Breast epithelium (tissue), 4 donors: ENCODE results near the gene PPP1R7. TPM values are rescaled to one million over a fixed set of nuclear protein-coding genes. Genes with fewer than 3 reads are reported as not detected.

ENCODE experiments used
- DNase-seq, 2 donors: peaks; one replicate each; pipeline ENCODE4 v3.0.0-alpha.2; 2019; ENCODE audit warnings: low spot score in 2 of 2
- H3K27ac ChIP-seq, 2 donors: fragments of 200-600 bp; sonication (generic) in 1 of 2; one replicate each; pipeline ENCODE4 v1.5.1; 2016 to 2019; ENCODE audit warnings: mild to moderate bottlenecking in 1 of 2
- H3K27me3 ChIP-seq, 2 donors: fragments of 200-600 bp; sonication (generic) in 1 of 2; one replicate each; pipeline versions ENCODE4 v1.5.1 to v1.6.0; 2017 to 2019; ENCODE audit warnings: control low read depth in 1 of 2, mild to moderate bottlenecking in 1 of 2
- H3K36me3 ChIP-seq: fragments of 200-600 bp; one replicate; pipeline ENCODE4 v1.5.1; 2019
- H3K4me1 ChIP-seq, 2 donors: fragments of 200-600 bp; sonication (generic); one replicate each; pipeline ENCODE4 v1.5.1; 2016 to 2019; ENCODE audit warnings: control low read depth in 1 of 2
- H3K4me3 ChIP-seq, 3 donors: fragments of 200-600 bp; sonication (generic); 1 replicate in 2 of 3; 2 replicates in 1 of 3; pipeline ENCODE4 v1.5.1; 2016 to 2019; ENCODE audit warnings: mild to moderate bottlenecking in 3 of 3, moderate library complexity in 2 of 3
- H3K9me3 ChIP-seq, 2 donors: fragments of 200-600 bp; sonication (generic) in 1 of 2; one replicate each; pipeline ENCODE4 v1.5.1; 2016 to 2019; ENCODE audit warnings: control low read depth in 1 of 2
- CTCF ChIP-seq, 3 donors: fragments of 450-650 bp; IDR thresholded peaks; one replicate each; pipeline ENCODE4 v1.5.1; 2016 to 2017; ENCODE audit warnings: antibody characterized with exemption in 3 of 3, mild to moderate bottlenecking in 3 of 3, moderate library complexity in 3 of 3
- POLR2A ChIP-seq: fragments of 450-650 bp; IDR thresholded peaks from one replicate; pipeline ENCODE4 v1.6.1; 2016; ENCODE audit warnings: antibody characterized with exemption, mild to moderate bottlenecking, moderate library complexity
- POLR2AphosphoS5 ChIP-seq, 3 donors: sonication (generic); formaldehyde crosslinking; IDR thresholded peaks; one replicate each; pipeline ENCODE4 v1.6.1; 2017; ENCODE audit warnings: antibody characterized with exemption in 3 of 3
- intact Hi-C: fragments of 100-400 bp; cut with DNase I; formaldehyde crosslinking; loops from one replicate; pipeline ENCODE4 v1.15.1; 2023; ENCODE audit warnings: low total_unique reads
- total RNA-seq, 3 donors: library from RNA; depleted of rRNA; stranded (reverse); fragments of >200 nt; gene quantifications; one replicate each; pipeline ENCODE4 v1.1.0, GENCODE V29; 2016

The PPP1R7 gene
- total RNA-seq, 3 donors from 2014 or later, result 39.4 to 50.9 (median 43.6) TPM

- no peak overlapping the region for H3K27ac ChIP-seq
- H3K36me3 ChIP-seq, result peaks cover 12% of the 10 kb centered on the region
- no peak for DNase-seq
- peaks cover 3 to 7% of the 10 kb centered on the region in 2 donors for H3K4me1 ChIP-seq
- no peak overlapping the region for H3K4me3 ChIP-seq
- no peaks in the 10 kb centered on the region for H3K27me3 ChIP-seq
- H3K9me3 ChIP-seq, result no peaks in the 10 kb centered on the region
- TF ChIP-seq POLR2A (no peak), CTCF (IDR thresholded peaks at IDR 0.05) (no peak), POLR2AphosphoS5 (IDR thresholded peaks at IDR 0.05) (no peak)
- intact Hi-C loops, result no loop called here
These were observed 74.7 kb downstream of the PPP1R7 start for GRCh38 chr2:241224851-241225438.

GRCh38 chr2:241225545-241225944 lies 75.3 kb downstream of the PPP1R7 start:
- H3K27ac ChIP-seq, result no peak overlapping the region
- intact Hi-C loops, result no loop called here
- H3K4me1 ChIP-seq, result peaks cover 3 to 7% of the 10 kb centered on the region in 2 donors
- no peak for DNase-seq
- TF ChIP-seq POLR2AphosphoS5 (IDR thresholded peaks at IDR 0.05) (no peak), CTCF (IDR thresholded peaks at IDR 0.05) (no peak), POLR2A (no peak)
- no peaks in the 10 kb centered on the region for H3K27me3 ChIP-seq
- no peak overlapping the region for H3K4me3 ChIP-seq
- peaks cover 18% of the 10 kb centered on the region for H3K36me3 ChIP-seq
- H3K9me3 ChIP-seq, result no peaks in the 10 kb centered on the region

- Histone ChIP-seq H3K9me3 (no peaks in the 10 kb centered on the region), H3K36me3 (peaks cover 22% of the 10 kb centered on the region), H3K4me1 (peaks cover 3 to 7% of the 10 kb centered on the region in 2 donors), H3K27me3 (no peaks in the 10 kb centered on the region), H3K4me3 (no peak overlapping the region), H3K27ac (no peak overlapping the region)
- no peak for DNase-seq
- TF ChIP-seq CTCF (IDR thresholded peaks at IDR 0.05) (no peak), POLR2AphosphoS5 (IDR thresholded peaks at IDR 0.05) (no peak)
- intact Hi-C loops, result no loop called here
These were observed 75.7 kb downstream of the PPP1R7 start for GRCh38 chr2:241225983-241226382.

- Histone ChIP-seq H3K4me1 (peaks cover 3 to 7% of the 10 kb centered on the region in 2 donors), H3K36me3 (peaks cover 22% of the 10 kb centered on the region), H3K9me3 (no peaks in the 10 kb centered on the region), H3K27me3 (no peaks in the 10 kb centered on the region), H3K4me3 (no peak overlapping the region), H3K27ac (no peak overlapping the region)
- TF ChIP-seq POLR2A (no peak), CTCF (IDR thresholded peaks at IDR 0.05) (no peak), POLR2AphosphoS5 (IDR thresholded peaks at IDR 0.05) (no peak)
- intact Hi-C loops, result no loop called here
- no peak for DNase-seq
These were observed 76.7 kb downstream of the PPP1R7 start for GRCh38 chr2:241226723-241227572.

- H3K27ac ChIP-seq, result no peak overlapping the region
- no peaks in the 10 kb centered on the region for H3K27me3 ChIP-seq
- peaks cover 22% of the 10 kb centered on the region for H3K36me3 ChIP-seq
- intact Hi-C loops, result no loop called here
- no peak for DNase-seq
- H3K4me3 ChIP-seq, result no peak overlapping the region
- H3K9me3 ChIP-seq, result no peaks in the 10 kb centered on the region
- peaks cover 3 to 7% of the 10 kb centered on the region in 2 donors for H3K4me1 ChIP-seq
- TF ChIP-seq POLR2AphosphoS5 (IDR thresholded peaks at IDR 0.05) (no peak), CTCF (IDR thresholded peaks at IDR 0.05) (no peak), POLR2A (no peak)
These were observed 77.3 kb downstream of the PPP1R7 start for GRCh38 chr2:241227594-241227993.
